Measurements from ENCODE around the gene HIP1.
A peak's percentile ranks its signal among the peaks of the same experiment; 100 is the strongest.
"Not testable (repeated sequence)": the region's sequence is repeated elsewhere in the genome, so short reads cannot be mapped to it uniquely, and the experiment has no call there.

HIP1 gene

DNA sequence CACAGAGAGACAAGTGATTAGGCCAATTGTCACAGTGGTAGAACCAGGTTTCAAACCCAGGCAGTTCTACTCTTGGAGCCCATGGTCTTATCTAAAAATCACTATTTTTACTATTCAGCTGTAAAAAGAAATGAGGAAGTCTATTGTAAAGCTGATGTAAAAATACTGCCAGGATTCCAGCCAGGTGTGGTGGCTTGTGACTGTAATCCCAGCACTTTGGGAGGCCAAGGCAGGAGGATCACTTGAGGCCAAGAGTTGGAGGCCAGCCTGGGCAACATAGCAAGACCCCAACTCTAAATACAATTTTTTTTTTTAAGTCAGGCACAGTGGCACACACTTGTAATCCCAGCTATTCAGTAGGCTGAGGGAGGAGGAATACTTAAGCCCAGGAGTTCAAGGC lies 40.4 kb downstream of the HIP1 start:
- TF ChIP-seq, protein P1, sequence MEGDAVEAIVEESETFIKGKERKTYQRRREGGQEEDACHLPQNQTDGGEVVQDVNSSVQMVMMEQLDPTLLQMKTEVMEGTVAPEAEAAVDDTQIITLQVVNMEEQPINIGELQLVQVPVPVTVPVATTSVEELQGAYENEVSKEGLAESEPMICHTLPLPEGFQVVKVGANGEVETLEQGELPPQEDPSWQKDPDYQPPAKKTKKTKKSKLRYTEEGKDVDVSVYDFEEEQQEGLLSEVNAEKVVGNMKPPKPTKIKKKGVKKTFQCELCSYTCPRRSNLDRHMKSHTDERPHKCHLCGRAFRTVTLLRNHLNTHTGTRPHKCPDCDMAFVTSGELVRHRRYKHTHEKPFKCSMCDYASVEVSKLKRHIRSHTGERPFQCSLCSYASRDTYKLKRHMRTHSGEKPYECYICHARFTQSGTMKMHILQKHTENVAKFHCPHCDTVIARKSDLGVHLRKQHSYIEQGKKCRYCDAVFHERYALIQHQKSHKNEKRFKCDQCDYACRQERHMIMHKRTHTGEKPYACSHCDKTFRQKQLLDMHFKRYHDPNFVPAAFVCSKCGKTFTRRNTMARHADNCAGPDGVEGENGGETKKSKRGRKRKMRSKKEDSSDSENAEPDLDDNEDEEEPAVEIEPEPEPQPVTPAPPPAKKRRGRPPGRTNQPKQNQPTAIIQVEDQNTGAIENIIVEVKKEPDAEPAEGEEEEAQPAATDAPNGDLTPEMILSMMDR (IDR thresholded peaks at IDR 0.05), result no peak
- no peak for TF ChIP-seq ZFX (IDR thresholded peaks at IDR 0.05; ENCODE audit: borderline replicate concordance)

DNA sequence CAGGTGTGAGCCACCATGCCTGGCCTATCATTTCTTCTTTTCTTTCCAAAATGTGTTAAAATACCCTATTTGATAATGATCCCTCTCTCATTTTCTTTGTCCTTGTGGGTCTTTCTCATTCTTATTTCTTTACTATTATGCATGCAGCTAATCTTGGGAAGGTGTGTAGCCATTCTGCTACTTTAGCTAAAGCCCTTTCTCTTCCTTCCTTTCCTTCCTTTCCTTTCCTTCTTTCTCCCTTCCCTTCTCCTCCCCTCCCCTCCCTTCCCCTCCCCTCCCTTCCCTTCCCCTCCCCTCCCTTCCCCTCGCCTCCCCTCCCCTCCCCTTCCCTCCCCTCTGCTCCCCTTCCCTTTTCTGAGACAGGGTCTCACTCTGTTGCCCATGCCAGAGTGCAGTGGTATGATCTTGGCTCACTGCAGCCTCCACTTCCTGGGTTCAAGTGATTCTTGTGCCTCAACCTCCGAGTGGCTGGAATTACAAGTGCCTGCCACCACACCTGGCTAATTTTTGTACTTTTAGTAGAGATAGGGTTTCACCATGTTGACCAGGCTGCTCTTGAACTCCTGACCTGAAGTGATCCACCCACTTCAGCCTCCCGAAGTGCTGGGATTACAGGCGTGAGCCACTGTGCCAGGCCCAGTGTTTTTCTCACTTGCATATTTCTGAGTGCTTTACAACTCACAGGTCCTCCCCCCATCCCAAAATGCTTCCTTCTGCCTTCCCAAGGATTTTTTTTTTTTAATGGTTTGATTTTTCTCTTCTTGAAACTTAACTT lies 42.3 kb downstream of the HIP1 start:
- TF ChIP-seq, protein P1 (IDR thresholded peaks at IDR 0.05), result no peak
- TF ChIP-seq ZFX (IDR thresholded peaks at IDR 0.05; ENCODE audit: borderline replicate concordance), result no peak
- no peak overlapping the region for H3K27ac ChIP-seq

More for the DNA sequence above, 40.4 kb downstream of the HIP1 start:
- H3K27ac ChIP-seq, result no peak overlapping the region

DNA sequence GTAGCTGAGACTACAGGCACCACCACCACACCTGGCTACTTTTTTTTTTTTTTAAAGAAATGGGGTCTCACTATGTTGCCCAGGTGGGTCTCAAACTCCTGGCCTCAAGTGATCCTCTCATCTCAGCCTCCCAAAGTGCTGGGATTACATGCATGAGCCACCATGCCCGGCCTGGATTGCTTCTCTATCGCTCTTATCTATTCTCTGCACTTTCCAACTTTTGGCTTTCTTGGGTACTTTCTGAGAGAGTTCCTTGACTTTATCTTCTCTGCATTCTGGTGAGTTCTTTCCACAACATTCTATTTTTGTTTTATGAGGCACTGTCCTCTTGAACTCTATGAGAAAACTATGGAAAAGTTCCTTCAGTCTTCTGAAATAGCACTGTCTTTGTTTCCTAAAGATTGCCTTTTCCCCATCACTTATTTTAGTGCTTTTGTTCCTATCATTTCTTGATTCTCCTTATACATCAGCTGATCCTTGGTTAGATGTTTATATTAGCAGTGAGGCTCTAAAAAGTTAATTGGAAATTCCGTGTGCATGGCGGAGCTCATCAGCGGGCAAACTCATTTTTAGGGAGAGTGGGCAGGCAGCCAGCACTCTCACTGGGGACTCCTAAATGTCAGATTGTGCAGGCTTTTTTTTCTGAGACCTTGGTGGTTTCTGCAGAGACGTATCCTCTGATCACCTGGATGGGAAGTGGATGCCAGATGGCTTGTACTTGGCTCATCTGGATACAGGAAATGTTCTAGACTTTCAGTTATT lies 43.9 kb downstream of the HIP1 start:
- no peak overlapping the region for H3K27ac ChIP-seq
- TF ChIP-seq, protein P1 (IDR thresholded peaks at IDR 0.05), result no peak
- no peak for TF ChIP-seq ZFX (IDR thresholded peaks at IDR 0.05; ENCODE audit: borderline replicate concordance)

DNA sequence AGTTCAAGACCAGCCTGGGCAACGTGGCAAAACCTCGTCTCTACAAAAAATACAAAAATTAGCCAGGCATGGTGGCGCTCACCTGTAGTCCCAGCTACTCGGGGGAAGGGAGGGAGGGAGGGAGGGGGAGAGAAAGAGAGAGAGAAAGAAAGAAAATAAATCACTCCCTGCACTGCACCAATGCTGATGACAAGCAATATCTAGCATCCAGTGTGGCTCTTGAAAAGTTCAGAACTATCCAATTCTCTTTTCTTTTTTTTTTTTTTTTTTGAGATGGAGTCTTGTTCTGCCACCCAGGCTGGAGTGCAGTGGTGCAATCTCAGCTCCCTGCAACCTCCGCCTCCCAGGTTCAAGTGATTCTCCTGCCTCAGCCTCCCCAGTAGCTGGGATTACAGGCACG lies 45.1 kb downstream of the HIP1 start:
- not testable (repeated sequence) for H3K27ac ChIP-seq

DNA sequence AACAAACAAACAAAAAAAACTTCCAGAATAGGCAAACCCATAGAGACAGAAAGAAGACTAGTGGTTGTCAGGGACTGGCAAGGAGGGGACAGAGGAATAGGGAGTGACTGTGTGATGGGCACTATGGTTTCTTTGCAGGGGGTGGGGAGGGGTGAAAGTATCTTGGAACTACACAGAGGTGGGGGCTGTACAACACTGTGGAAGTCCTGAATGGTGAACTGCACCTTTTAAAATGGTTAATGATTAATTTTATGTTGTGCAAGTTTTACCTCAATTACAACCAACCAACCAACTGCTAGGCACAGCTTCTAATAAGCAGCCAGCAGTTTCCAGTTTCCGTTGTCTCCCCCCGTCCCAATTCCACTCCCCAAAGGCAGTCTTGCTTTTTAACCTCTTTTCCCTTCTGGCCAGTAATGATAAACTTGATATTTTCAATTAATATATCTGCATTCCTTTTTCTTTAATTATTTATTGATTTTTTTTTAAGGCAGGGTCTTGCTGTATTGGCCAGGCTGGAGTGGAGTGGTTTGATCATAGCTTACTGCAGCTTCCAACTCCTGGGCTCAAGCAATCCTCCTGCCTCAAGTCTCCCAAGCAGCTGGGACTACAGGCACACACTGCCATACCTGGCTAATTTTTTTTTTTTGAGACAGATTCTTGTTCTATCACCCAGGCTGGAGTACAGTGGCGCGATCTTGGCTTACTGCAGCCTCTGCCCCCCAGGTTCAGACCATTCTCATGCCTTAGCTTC lies 46.8 kb downstream of the HIP1 start:
- no peak for TF ChIP-seq ZFX (IDR thresholded peaks at IDR 0.05; ENCODE audit: borderline replicate concordance)
- peak overlapping the region; percentile 68 for H3K27ac ChIP-seq

DNA sequence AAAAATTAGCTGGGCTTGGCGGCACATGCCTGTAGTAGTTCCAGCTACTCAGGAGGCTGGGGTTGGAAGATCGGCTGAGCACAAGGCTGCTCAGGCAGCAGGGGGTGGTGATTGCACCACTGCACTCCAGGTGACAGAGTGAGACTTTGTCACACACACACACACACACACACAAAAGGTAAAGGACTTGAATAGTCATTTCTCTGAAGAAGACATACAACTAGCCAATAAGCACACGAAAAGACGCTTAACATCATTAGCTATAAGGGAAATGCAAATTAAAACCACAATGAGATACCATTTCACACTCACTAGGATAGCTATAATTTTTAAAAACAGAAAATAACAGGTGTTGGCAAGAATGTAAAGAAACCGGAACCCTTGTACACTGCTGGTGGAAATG lies 48.6 kb downstream of the HIP1 start:
- no peak overlapping the region for H3K27ac ChIP-seq
- no peak for TF ChIP-seq ZFX (IDR thresholded peaks at IDR 0.05; ENCODE audit: borderline replicate concordance)
- TF ChIP-seq, protein P1 (IDR thresholded peaks at IDR 0.05), result no peak

DNA sequence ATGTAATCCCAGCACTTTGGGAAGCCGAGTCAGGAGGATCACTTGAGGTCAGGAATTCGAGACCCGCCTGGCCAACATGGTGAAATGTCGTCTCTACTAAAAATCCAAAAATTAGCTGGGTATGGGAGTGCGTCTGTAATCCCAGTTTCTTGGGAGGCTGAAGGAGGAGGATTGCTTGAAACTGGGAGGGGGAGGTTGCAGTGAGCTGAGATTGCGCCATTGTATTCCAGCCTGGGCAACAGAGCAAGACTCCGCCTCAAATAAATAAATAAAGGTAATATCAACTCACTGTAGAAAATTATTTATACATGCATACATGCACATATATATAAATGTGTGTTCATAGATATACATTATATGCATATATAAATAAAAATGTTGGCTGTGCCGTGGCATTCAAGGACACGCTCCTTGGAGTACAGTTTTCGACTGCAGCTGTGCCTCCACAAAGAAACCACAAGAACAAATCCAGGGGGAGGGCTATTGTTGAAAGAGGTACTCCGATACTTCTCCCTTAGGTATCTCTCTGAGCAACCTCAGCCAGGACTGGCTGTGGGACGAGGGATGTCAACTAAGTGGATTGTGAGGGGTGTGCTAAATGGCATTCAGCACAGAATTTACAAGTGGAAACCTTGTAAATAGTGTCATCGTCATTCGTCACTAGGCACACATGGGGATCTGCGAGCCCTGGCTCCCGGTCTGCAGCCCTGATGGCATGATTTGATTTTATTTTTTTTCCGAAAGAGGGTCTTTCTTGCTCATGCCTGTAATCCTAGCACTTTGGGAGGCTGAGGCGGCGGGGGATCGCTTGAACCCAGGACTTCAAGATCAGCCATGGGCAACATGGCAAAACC lies 49.3 kb downstream of the HIP1 start:
- TF ChIP-seq, protein P1 (IDR thresholded peaks at IDR 0.05), result no peak
- no peak for TF ChIP-seq ZFX (IDR thresholded peaks at IDR 0.05; ENCODE audit: borderline replicate concordance)
- H3K27ac ChIP-seq, result no peak overlapping the region
